Measurements from ENCODE around the gene STH.

- TF ChIP-seq ZFP36 (IDR thresholded peaks at IDR 0.05; ENCODE audit: borderline replicate concordance, partially characterized antibody) = no peak
- no peak for TF ChIP-seq POLR2A (IDR thresholded peaks at IDR 0.05; ENCODE audit: low read length)
- no peak for TF ChIP-seq POLR2AphosphoS2 (conservative IDR thresholded peaks at IDR 0.05; ENCODE audit: low read length)
- TF ChIP-seq, protein P1, sequence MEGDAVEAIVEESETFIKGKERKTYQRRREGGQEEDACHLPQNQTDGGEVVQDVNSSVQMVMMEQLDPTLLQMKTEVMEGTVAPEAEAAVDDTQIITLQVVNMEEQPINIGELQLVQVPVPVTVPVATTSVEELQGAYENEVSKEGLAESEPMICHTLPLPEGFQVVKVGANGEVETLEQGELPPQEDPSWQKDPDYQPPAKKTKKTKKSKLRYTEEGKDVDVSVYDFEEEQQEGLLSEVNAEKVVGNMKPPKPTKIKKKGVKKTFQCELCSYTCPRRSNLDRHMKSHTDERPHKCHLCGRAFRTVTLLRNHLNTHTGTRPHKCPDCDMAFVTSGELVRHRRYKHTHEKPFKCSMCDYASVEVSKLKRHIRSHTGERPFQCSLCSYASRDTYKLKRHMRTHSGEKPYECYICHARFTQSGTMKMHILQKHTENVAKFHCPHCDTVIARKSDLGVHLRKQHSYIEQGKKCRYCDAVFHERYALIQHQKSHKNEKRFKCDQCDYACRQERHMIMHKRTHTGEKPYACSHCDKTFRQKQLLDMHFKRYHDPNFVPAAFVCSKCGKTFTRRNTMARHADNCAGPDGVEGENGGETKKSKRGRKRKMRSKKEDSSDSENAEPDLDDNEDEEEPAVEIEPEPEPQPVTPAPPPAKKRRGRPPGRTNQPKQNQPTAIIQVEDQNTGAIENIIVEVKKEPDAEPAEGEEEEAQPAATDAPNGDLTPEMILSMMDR (IDR thresholded peaks at IDR 0.05) = no peak
- no peak for TF ChIP-seq MYC (IDR thresholded peaks at IDR 0.05; ENCODE audit: borderline replicate concordance, low read length)
- TF ChIP-seq CBX8 (IDR thresholded peaks at IDR 0.05) = no peak
- no peak for TF ChIP-seq CBX2 (IDR thresholded peaks at IDR 0.05; ENCODE audit: borderline replicate concordance, low read depth)
- no peak for TF ChIP-seq EP300 (IDR thresholded peaks at IDR 0.05)
- TF ChIP-seq BHLHE40 (IDR thresholded peaks at IDR 0.05; ENCODE audit: low read depth, low read length) = no peak
- no peak for TF ChIP-seq KDM5A (IDR thresholded peaks at IDR 0.05)
Observed at GRCh38 chr17:45955326-45955725, 43.7 kb upstream of the STH start.

Data from A549 (cell line).